IPS-18a (cell line): ENCODE results near the gene FGFRL1.
"Not testable (repeated sequence)": the region's sequence is repeated elsewhere in the genome, so short reads cannot be mapped to it uniquely, and the experiment has no call there.

ENCODE experiments used
- H3K27ac ChIP-seq: one replicate; pipeline ENCODE4 v1.5.1; 2013; ENCODE audit warnings: low read length
- H3K27me3 ChIP-seq: one replicate; pipeline ENCODE4 v1.6.1; 2013; ENCODE audit warnings: mild to moderate bottlenecking, low read length; ENCODE audit not compliant: control insufficient read depth, insufficient read depth
- H3K36me3 ChIP-seq: one replicate; pipeline ENCODE4 v1.6.1; 2013; ENCODE audit warnings: low read depth, low read length; ENCODE audit not compliant: control insufficient read depth
- H3K4me1 ChIP-seq: one replicate; pipeline ENCODE4 v1.6.1; 2013; ENCODE audit warnings: low read depth, low read length; ENCODE audit not compliant: control insufficient read depth
- H3K4me3 ChIP-seq: one replicate; pipeline ENCODE4 v1.5.1; 2013; ENCODE audit warnings: low read length
- H3K9ac ChIP-seq: one replicate; pipeline ENCODE4 v1.6.1; 2013; ENCODE audit warnings: mild to moderate bottlenecking, low read length, moderate library complexity
- H3K9me3 ChIP-seq: one replicate; pipeline ENCODE4 v1.6.1; 2013; ENCODE audit warnings: low read depth, low read length; ENCODE audit not compliant: control insufficient read depth

The FGFRL1 gene

DNA sequence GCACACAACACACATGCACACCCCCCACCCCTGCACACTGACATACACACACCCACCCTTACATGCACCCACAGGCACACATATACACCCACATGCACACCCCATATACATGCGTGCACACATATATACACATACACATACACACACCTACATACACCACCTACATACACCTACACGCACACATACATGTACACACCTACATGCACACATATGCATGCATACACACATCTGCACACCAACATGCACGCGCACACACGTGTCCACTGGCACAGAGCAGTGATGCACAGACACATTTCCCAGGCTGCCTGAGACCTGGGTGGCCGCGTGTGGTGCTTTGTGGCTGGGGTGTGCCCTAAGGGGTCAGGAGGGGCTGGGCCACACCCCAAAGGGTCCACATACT, 31.7 kb downstream of the FGFRL1 start:
- Histone ChIP-seq H3K9ac (peak overlapping the region; percentile 1), H3K4me1 (peaks cover 3% of the 10 kb centered on the region), H3K4me3 (no peak overlapping the region), H3K36me3 (no peaks in the 10 kb centered on the region), H3K27ac (no peak overlapping the region), H3K27me3 (peaks cover 47% of the 10 kb centered on the region), H3K9me3 (no peaks in the 10 kb centered on the region)

DNA sequence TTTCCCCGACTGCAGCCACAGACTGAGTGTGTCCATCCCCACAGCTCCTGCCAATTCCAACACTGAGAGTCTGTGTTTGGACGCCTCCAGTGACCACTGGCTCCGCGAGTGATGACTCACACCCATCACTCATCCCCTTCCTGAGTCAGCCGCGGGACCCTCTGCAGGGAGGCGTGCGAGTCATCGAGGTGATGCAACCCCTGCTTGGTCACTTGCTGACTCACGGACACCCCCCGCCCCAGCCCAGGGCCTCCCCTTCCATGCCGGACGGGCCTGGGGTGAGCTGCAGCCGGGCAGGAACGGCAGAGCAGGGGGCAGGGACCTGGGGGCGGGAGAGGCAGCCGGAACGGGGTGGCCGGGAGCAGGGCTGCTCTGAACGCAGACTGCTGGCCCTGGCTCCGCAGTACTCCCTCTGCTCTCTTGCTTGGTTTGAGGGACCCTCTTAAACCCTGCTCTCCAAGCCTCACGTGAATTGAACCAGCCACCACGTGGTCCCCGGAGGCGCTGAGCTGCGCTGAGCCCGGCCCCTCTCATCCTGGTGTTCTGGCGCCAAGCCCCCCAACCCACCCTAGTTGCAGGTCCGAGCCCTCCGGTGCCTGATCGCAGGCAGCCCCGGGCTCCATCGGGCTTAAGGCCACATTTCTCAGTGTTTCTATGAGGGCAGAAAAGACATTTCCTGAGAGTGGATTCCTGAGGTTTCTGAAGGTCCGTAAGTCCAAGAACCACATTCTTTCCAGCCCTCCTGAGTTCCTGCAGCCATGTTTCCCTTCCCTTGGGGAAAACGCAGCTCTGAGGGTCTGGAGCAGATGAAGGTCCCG, 32.4 kb downstream of the FGFRL1 start:
- Histone ChIP-seq H3K9me3 (no peaks in the 10 kb centered on the region), H3K4me3 (no peak overlapping the region), H3K27me3 (peaks cover 54% of the 10 kb centered on the region), H3K27ac (no peak overlapping the region), H3K4me1 (peaks cover 3% of the 10 kb centered on the region), H3K9ac (peak overlapping the region; percentile 1), H3K36me3 (no peaks in the 10 kb centered on the region)

DNA sequence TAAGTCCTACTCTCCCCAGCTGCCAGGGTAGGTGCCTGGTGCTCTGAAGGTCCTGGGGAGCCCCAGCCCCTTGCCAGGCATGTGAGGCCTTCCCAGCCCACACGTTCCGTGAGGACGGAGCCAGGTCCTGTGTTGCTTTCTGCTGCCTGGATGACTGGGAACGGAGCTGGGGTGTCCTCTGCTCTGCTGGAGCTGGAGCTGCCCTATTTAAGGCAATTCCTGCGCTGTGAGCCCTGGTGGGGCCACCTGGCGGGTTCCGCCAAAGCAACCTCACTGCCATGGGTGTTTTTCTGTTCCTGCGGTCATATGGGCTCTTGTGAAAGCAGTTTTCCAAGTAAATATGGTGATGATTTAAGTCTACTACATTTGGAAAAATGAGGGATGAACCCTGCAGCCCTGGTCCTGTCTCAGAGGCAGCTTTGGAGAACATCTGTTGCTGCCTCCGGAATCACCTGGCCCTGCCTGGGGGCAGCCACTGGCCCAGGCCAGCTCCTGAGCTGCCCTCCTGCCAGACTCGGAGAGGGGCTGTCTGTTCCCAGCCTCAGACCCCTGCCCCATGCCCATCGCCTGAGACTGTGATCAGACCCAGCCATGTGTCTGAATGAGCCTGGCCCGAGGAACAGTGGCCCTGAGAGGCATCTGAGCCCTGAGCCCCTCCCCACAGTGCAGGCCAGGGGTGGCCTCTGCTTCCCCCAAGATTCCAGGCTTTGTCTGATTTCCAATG, 33.2 kb downstream of the FGFRL1 start:
- Histone ChIP-seq H3K27me3 (peaks cover 62% of the 10 kb centered on the region), H3K9me3 (no peaks in the 10 kb centered on the region), H3K9ac (no peak overlapping the region), H3K4me3 (no peak overlapping the region), H3K36me3 (no peaks in the 10 kb centered on the region), H3K27ac (no peak overlapping the region), H3K4me1 (peaks cover 3% of the 10 kb centered on the region)

DNA sequence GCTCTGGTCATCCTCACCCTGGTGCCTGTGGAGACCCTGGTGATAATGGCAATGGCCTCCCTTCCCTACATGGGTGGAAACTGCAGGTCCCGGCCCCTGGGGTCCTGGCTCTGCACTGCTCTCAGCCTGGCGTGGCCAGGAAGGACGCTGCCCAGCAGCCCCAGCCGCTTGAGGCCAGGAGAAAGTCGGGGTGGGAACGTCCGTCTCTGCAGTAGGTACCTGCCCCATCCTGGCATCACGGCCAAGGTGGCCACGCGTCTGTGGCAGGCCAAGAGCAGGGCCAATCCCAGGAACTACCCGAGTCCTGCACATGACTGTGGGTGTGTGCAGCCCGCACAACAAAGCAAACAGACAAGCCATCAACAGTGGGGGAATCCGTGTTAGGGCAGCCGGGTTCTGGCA, 33.8 kb downstream of the FGFRL1 start:
- Histone ChIP-seq H3K9ac (no peak overlapping the region), H3K9me3 (no peaks in the 10 kb centered on the region), H3K36me3 (no peaks in the 10 kb centered on the region), H3K27ac (no peak overlapping the region), H3K4me3 (peak overlapping the region; percentile 21), H3K27me3 (peaks cover 68% of the 10 kb centered on the region), H3K4me1 (peaks cover 3% of the 10 kb centered on the region)

DNA sequence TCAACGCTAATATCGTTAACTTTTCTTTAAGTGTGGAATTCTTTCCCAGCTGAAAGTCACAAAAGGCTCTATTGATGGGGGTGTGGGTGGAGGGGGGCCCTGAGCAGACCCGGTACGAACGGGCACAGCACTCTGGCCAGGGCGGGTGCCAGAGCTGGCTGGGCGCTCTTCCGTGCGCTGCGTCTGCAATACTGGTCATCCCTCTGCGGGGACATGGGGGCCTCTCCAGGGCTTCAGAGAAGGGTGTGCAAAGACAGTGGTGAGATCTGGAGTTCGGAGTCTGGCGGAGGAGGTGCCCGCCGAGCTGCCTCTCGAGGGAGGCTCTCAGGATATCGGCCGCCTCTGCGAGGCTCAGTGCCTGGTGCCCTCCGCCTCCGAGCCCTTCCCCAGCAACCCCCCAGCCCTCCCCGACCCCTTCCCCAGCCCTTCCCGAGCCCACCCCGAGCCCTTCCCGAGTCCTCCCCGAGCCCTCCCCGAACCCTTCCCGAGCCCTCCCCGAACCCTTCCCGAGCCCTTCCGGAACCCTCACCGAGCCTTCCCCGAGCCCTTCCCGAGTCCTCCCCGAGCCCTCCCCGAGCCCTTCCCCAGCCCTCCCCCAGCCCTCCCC, 34.3 kb downstream of the FGFRL1 start:
- H3K27ac ChIP-seq = no peak overlapping the region

DNA sequence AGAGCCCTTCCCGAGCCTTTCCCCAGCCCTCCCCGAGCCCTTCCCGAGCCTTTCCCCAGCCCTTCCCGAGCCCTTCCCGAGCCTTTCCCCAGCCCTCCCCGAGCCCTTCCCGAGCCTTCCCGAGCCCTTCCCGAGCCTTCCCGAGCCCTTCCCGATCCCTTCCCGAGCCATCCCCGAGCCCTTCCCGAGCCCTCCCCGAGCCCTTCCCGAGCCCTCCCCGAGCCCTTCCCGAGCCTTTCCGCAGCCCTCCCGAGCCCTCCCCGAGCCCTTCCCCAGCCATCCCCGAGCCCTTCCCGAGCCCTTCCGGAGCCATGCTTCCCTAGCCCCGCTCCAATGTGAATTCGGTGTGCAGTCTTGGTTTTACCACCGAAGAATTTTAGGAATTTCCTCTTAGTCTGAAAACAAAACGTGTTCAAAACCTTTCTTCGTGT, 35.2 kb downstream of the FGFRL1 start:
- H3K4me3 ChIP-seq, H3K4me1 ChIP-seq, H3K9ac ChIP-seq, H3K9me3 ChIP-seq, H3K36me3 ChIP-seq, H3K27ac ChIP-seq: not testable (repeated sequence)
- H3K27me3 ChIP-seq = peaks cover 76% of the 10 kb centered on the region

More for the DNA sequence above, 34.3 kb downstream of the FGFRL1 start:
- Histone ChIP-seq H3K9ac (no peak overlapping the region), H3K27me3 (peaks cover 73% of the 10 kb centered on the region), H3K36me3 (no peaks in the 10 kb centered on the region), H3K4me3 (peak overlapping the region; percentile 21), H3K4me1 (peaks cover 3% of the 10 kb centered on the region), H3K9me3 (no peaks in the 10 kb centered on the region)

DNA sequence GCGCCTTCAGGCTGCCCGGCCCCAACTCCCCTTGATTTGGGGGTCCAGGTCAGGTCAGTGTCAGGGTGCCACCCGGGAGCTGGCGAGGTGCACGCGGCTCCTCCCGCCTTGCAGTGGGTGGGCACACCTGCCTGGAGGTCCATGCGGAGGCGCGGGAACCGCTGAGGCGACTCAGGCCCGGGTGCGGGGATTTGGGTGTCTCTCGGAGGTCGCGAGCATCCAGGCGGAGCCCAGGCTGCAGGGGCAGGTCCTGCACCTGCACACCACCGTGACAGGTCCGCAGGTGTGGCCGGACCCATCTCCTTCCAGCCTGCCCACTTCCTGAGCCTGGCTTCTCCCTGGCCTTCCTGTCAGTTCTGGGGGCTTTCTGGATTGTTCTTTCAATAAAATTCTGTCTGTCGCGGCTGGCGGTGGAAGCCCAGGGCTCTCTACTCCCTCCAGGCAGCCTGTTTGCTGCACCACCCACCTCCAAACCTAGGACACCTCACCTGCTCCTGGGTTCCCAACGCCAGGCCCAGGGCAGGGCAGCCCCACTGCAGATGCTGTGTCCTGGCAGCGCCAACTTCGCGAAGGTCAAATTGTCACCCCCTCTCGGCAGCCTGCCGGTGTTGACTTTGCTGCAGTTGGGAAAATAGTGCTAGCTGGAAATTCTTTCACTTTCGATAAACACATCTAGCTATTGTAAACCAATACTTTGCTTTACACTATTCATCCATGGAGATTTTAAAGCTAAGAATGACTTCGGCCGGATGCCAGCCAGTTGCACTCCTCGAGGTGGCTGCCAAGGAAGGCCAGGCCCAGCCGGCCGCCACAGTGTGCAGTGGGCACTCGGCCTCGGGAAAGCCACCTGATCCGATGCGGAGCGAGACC, 35.9 kb downstream of the FGFRL1 start:
- H3K4me3 ChIP-seq = no peak overlapping the region
- H3K27me3 ChIP-seq = peaks cover 80% of the 10 kb centered on the region
- H3K4me1 ChIP-seq = peaks cover 3% of the 10 kb centered on the region
- no peaks in the 10 kb centered on the region for H3K9me3 ChIP-seq
- no peak overlapping the region for H3K9ac ChIP-seq
- no peaks in the 10 kb centered on the region for H3K36me3 ChIP-seq
- H3K27ac ChIP-seq = no peak overlapping the region

DNA sequence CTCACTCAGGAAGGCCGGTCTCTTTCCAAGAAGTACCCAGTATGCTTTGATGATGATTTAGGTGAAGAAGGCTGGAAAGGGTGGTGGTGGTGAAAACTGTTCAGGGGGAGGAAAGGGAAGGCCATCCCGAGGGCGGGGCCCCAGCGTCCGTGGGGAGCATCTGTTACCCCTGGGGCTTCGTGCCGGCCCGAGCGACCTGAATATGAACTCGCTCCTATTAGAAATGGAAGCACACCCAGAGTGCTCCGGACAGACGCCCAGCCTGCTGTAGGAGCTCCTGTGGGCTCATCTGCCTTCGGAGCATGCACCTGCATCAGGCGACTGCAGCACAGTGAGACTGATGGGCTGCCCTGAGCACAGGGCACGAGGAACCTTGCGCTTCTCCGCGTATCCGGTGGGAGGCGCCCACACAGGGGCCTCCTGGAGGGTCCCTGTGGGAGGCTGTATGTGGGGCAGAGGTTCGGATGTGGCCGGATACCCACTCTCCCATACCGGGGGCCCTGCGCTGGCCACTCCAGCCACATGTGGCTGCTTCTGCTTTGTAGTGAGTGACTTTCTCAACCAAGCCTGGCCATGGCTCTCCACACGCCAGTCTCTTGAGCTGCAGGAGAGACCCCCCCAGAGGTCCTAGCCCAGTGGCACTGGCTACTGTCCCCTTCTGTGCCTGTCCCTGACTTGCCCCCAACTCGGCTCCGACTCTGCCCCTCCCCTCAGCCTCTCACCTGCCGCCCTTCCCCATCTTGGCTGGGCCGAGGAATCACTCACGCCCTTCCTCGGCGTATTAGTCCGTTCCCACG, 36.7 kb downstream of the FGFRL1 start:
- Histone ChIP-seq H3K9ac (no peak overlapping the region), H3K27ac (no peak overlapping the region), H3K36me3 (no peaks in the 10 kb centered on the region), H3K9me3 (no peaks in the 10 kb centered on the region), H3K4me3 (no peak overlapping the region), H3K27me3 (peaks cover 88% of the 10 kb centered on the region), H3K4me1 (peaks cover 3% of the 10 kb centered on the region)

DNA sequence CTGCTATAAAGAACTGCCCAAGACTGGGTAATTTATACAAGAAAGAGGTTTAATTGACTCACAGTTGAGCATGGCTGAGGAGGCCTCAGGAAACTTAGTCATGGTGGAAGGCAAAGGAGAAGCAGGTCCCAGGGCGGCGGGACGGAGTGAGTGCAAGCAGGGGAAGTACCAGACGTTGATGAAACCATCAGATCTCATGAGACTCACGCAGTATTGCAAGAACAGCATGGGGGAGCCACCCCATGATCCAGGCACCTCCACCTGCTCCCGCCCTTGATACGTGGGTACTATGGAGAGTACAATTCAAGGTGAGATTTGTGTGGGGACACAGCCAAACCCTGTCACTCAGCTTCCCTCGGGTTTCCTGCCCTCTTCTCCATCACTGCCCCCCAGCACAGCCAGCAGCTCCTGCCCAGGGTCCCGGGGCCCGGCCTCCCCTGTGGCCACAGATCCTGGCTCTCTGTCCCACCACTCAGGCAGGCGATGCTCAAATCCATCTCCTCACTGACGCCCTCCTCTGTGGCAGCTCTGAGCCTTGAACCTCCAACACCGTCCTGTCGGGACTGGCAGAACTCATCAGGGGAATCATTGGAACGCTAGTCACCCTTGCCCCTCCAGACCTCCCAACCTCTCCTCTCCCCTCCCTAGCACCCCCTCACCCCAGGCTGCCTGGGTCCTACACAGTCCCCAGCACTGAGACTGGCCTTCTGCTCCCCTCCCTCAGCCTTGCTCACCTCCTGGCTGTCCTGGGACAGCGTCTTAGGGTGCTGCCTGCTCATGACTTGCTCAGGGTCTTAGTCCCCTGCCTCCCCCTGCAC, 37.6 kb downstream of the FGFRL1 start:
- no peaks in the 10 kb centered on the region for H3K9me3 ChIP-seq
- H3K27ac ChIP-seq = no peak overlapping the region
- no peaks in the 10 kb centered on the region for H3K36me3 ChIP-seq
- no peak overlapping the region for H3K4me3 ChIP-seq
- no peak overlapping the region for H3K9ac ChIP-seq
- H3K27me3 ChIP-seq = peaks cover 88% of the 10 kb centered on the region
- H3K4me1 ChIP-seq = no peaks in the 10 kb centered on the region

DNA sequence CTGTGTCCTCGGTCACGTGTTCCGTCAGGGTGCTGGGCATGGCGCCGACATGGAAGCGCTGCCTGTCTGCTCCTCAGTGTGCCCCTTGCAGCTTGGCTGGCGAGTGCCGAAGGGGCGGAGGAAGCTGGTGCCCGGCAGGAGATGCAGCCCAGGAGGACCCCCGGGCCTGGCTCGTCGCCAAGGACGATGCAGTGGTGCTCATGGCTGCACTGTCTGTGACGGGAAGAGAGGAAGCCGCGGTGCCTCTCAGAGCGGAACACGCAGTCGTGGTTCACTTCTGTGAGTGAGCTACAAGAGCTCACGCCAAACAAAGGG, 38.1 kb downstream of the FGFRL1 start:
- Histone ChIP-seq H3K9ac (no peak overlapping the region), H3K4me1 (no peaks in the 10 kb centered on the region), H3K9me3 (no peaks in the 10 kb centered on the region), H3K27me3 (peaks cover 86% of the 10 kb centered on the region), H3K36me3 (no peaks in the 10 kb centered on the region), H3K4me3 (no peak overlapping the region), H3K27ac (no peak overlapping the region)
